H1 (cell line): ENCODE results near the gene PRTG. TPM values are rescaled to one million over a fixed set of nuclear protein-coding genes. Genes with fewer than 3 reads are reported as not detected.

Experiments used
- FOSL1 ChIP-seq: IDR thresholded peaks from 2 replicates; pipeline ENCODE4 v1.6.1; 2011; ENCODE audit warnings: mild to moderate bottlenecking, low read depth, low read length, moderate library complexity; ENCODE audit not compliant: insufficient read depth
- KDM4A ChIP-seq: IDR thresholded peaks from one replicate; pipeline ENCODE4 v1.7.1; 2012; ENCODE audit warnings: low read depth, mild to moderate bottlenecking, moderate library complexity, low read length, inconsistent platforms; ENCODE audit not compliant: severe bottlenecking
- MAX ChIP-seq: IDR thresholded peaks from 2 replicates; pipeline ENCODE4 v1.6.1; 2012; ENCODE audit warnings: inconsistent platforms
- RAD21 ChIP-seq, 2 experiments: IDR thresholded peaks in 1 of 2; conservative IDR thresholded peaks in 1 of 2; 2 replicates each; pipeline ENCODE4 v1.6.1; 2011; ENCODE audit warnings: low read depth in 2 of 2, low read length in 2 of 2, improper control_type of control experiment in 1 of 2, inconsistent platforms in 1 of 2, mild to moderate bottlenecking in 1 of 2, moderate library complexity in 1 of 2
- TAF1 ChIP-seq: IDR thresholded peaks from 2 replicates; pipeline ENCODE4 v1.6.1; 2011; ENCODE audit warnings: mild to moderate bottlenecking, low read depth, low read length
- TAF7 ChIP-seq: optimal IDR thresholded peaks from 2 replicates; pipeline ENCODE3; 2011; ENCODE audit warnings: low read depth, mild to moderate bottlenecking, inconsistent platforms, low read length, moderate library complexity, borderline replicate concordance
- YY1 ChIP-seq: IDR thresholded peaks from 2 replicates; pipeline ENCODE4 v1.6.1; 2011; ENCODE audit warnings: low read depth, mild to moderate bottlenecking, low read length
- polyA plus RNA-seq, 7 experiments: library from polyadenylated mRNA; depleted of rRNA in 3 of 7; stranded (reverse) in 5 of 7; unstranded in 2 of 7; fragments of >200 nt in 5 of 7; fragments of 200-250 nt in 2 of 7; gene quantifications; 1 replicate in 5 of 7; 2 replicates in 1 of 7; 4 replicates in 1 of 7; pipeline versions ENCODE4 v1.2.1 to v1.2.3, GENCODE V29; 2011 to 2013; ENCODE audit warnings: missing spikeins in 2 of 7, mixed read lengths in 2 of 7
- total RNA-seq: library from RNA; stranded (reverse); fragmentation: NEBNext Ultra II Directional; extraction: Animal tissue kit (Norgen Biotek cat#: 25700); gene quantifications from 2 replicates; pipeline ENCODE4 v1.2.1, GENCODE V29; 2021
- TF ChIP-seq, protein P1 (sequence below): fragments of 300-600 bp; sonication (generic); IDR thresholded peaks from 2 replicates; pipeline ENCODE4 v1.7.1; 2012; ENCODE audit warnings: low read length, moderate library complexity, mild to moderate bottlenecking, inconsistent platforms; ENCODE audit not compliant: insufficient replicate concordance

Gene PRTG
- total and polyA plus RNA-seq, 2 of the 8 experiments (the other 6 are each of a cell fraction or from before 2014, with no cell fraction given) = 3.1 to 3.2 TPM

DNA sequence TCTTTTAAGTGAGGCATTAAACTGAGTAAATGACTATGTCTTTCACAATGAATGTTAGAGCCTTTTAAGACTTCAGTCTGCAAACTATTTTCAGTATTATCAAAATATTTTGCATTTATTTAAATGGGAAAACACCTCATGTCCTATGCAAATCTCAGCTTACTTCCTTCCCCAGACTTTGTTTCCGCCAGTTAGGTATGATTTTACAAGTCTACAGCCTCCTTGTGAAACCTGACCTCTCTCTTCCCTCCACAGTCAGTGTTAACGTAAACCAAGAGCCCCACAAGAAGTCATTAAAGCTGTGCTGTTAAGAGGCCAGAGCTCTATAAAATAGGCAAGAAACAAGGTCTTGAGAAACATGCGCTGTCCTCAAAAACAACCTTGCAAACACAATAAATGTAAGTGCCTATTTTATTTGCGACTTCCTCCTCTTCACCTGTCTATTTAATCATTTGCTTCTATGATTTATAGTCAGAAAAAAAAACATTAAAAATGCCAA lies 48.3 kb downstream of the PRTG start (continued):
- TF ChIP-seq KDM4A (no peak), MAX (no peak), YY1 (no peak), TAF1 (no peak), RAD21 (IDR thresholded peaks at IDR 0.05 in 1 of 2, conservative IDR thresholded peaks at IDR 0.05 in 1 of 2; ENCODE audit: low read depth in 2 of 2, low read length in 2 of 2) (no peak), TAF7 (no peak), FOSL1 (no peak)
- TF ChIP-seq, protein P1, sequence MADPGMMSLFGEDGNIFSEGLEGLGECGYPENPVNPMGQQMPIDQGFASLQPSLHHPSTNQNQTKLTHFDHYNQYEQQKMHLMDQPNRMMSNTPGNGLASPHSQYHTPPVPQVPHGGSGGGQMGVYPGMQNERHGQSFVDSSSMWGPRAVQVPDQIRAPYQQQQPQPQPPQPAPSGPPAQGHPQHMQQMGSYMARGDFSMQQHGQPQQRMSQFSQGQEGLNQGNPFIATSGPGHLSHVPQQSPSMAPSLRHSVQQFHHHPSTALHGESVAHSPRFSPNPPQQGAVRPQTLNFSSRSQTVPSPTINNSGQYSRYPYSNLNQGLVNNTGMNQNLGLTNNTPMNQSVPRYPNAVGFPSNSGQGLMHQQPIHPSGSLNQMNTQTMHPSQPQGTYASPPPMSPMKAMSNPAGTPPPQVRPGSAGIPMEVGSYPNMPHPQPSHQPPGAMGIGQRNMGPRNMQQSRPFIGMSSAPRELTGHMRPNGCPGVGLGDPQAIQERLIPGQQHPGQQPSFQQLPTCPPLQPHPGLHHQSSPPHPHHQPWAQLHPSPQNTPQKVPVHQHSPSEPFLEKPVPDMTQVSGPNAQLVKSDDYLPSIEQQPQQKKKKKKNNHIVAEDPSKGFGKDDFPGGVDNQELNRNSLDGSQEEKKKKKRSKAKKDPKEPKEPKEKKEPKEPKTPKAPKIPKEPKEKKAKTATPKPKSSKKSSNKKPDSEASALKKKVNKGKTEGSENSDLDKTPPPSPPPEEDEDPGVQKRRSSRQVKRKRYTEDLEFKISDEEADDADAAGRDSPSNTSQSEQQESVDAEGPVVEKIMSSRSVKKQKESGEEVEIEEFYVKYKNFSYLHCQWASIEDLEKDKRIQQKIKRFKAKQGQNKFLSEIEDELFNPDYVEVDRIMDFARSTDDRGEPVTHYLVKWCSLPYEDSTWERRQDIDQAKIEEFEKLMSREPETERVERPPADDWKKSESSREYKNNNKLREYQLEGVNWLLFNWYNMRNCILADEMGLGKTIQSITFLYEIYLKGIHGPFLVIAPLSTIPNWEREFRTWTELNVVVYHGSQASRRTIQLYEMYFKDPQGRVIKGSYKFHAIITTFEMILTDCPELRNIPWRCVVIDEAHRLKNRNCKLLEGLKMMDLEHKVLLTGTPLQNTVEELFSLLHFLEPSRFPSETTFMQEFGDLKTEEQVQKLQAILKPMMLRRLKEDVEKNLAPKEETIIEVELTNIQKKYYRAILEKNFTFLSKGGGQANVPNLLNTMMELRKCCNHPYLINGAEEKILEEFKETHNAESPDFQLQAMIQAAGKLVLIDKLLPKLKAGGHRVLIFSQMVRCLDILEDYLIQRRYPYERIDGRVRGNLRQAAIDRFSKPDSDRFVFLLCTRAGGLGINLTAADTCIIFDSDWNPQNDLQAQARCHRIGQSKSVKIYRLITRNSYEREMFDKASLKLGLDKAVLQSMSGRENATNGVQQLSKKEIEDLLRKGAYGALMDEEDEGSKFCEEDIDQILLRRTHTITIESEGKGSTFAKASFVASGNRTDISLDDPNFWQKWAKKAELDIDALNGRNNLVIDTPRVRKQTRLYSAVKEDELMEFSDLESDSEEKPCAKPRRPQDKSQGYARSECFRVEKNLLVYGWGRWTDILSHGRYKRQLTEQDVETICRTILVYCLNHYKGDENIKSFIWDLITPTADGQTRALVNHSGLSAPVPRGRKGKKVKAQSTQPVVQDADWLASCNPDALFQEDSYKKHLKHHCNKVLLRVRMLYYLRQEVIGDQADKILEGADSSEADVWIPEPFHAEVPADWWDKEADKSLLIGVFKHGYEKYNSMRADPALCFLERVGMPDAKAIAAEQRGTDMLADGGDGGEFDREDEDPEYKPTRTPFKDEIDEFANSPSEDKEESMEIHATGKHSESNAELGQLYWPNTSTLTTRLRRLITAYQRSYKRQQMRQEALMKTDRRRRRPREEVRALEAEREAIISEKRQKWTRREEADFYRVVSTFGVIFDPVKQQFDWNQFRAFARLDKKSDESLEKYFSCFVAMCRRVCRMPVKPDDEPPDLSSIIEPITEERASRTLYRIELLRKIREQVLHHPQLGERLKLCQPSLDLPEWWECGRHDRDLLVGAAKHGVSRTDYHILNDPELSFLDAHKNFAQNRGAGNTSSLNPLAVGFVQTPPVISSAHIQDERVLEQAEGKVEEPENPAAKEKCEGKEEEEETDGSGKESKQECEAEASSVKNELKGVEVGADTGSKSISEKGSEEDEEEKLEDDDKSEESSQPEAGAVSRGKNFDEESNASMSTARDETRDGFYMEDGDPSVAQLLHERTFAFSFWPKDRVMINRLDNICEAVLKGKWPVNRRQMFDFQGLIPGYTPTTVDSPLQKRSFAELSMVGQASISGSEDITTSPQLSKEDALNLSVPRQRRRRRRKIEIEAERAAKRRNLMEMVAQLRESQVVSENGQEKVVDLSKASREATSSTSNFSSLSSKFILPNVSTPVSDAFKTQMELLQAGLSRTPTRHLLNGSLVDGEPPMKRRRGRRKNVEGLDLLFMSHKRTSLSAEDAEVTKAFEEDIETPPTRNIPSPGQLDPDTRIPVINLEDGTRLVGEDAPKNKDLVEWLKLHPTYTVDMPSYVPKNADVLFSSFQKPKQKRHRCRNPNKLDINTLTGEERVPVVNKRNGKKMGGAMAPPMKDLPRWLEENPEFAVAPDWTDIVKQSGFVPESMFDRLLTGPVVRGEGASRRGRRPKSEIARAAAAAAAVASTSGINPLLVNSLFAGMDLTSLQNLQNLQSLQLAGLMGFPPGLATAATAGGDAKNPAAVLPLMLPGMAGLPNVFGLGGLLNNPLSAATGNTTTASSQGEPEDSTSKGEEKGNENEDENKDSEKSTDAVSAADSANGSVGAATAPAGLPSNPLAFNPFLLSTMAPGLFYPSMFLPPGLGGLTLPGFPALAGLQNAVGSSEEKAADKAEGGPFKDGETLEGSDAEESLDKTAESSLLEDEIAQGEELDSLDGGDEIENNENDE = no peak
